Measurements from ENCODE around the gene CMSS1. TPM values are rescaled to one million over a fixed set of nuclear protein-coding genes. Genes with fewer than 3 reads are reported as not detected.

CMSS1 gene
- total and polyA plus RNA-seq, 4 experiments from 2014 or later = 18.3 to 29.4 (median 21.9) TPM

DNA sequence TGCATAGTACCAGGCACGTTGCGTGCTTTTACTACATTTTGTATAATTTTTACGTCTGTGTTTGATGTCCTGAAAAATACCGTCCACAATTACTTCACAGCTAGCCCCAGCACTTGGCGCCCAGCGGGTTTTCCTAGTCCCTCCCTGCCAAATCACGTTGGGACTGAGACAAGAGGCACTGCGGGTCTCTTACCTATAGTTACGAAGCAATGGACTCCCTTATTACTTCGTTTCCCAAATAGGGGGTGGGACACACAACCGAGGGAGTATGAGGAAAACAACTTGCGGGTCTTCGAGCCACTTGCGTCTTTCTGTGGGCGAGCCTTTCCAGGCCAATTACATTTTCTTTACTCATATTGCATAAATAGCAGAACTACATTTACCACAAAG is 620 bp upstream of the CMSS1 start:
- intact Hi-C loops (cut with micrococcal nuclease) = loop anchor here (1.0 to 5.0 kb wide), 8 partner anchors 60 to 1960 kb away; partner anchors contain the start of genes DCBLD2, LNP1, NXPE3 and PCNP
- peak overlapping the region; percentile 93 to 98 (median 96) for H3K4me3 Mint-ChIP-seq
- no peaks in the 10 kb centered on the region for H3K27me3 ChIP-seq (ENCODE audit: insufficient read depth, low read length)
- ChIA-PET POLR2A (ENCODE audit: partially characterized antibody) (interaction anchor here (1.0 to 1.5 kb wide), 3 partner anchors 8 to 444 kb away, joined by 4 to 10 read pairs (median 5); partner anchors contain the start of gene TBC1D23), CTCF (ENCODE audit: partially characterized antibody) (interaction anchor here (1.0 to 4.1 kb wide), 5 partner anchors 8 to 1777 kb away, joined by 4 to 22 read pairs (median 4); partner anchors contain the start of gene LNP1)
- peak overlapping the region; percentile 59 to 73 for H3K4me3 ChIP-seq (ENCODE audit: low read length in 2 of 2)
- no peaks in the 10 kb centered on the region for H3K27me3 Mint-ChIP-seq
- peaks cover 25 to 40% (median 34%) of the 10 kb centered on the region in 4 donors for H3K4me1 Mint-ChIP-seq
- H3K4me1 ChIP-seq (ENCODE audit: insufficient read depth, low read length) = peaks cover 20% of the 10 kb centered on the region
- peak overlapping the region; percentile 80 for H3K27ac ChIP-seq (ENCODE audit: low read depth, low read length)
- peaks cover 6 to 10% of the 10 kb centered on the region in 2 donors for H3K36me3 Mint-ChIP-seq
- peaks cover 0 to 4% (median 0%) of the 10 kb centered on the region in 8 donors for H3K9me3 Mint-ChIP-seq
- H3K27ac Mint-ChIP-seq = peak overlapping the region; percentile 99 to 100 (median 100)
- H3K36me3 ChIP-seq (ENCODE audit: insufficient read depth, low read length) = no peaks in the 10 kb centered on the region
- no peaks in the 10 kb centered on the region for H3K9me3 ChIP-seq (ENCODE audit: control insufficient read depth in 1 of 2, low read length in 2 of 2)
- no peak for DNase-seq

DNA sequence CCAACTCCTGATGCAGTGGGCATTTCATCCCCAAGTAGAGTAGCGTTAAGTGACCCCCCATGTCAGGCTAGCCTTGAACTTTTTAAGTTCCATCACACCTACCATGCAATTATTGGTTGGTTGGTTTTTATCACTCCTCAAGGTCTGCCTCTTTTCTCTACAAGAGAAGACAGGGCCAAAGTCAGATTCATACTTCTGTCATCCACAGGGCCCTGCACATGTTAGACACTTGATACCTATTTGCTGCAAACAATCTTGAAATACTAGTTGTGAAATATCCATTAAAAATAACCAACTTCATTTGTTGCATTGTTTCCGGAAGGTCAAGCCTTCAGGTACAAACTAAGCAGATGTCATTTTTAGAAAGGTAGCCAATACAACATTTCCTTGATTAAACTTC is 1.2 kb downstream of the CMSS1 start:
- peak overlapping the region in 6 of 7 donors; percentile 99 to 100 (median 100) for H3K27ac Mint-ChIP-seq
- Histone ChIP-seq H3K36me3 (ENCODE audit: insufficient read depth, low read length) (no peaks in the 10 kb centered on the region), H3K4me1 (ENCODE audit: insufficient read depth, low read length) (peaks cover 20% of the 10 kb centered on the region), H3K4me3 (ENCODE audit: low read length in 2 of 2) (no peak overlapping the region), H3K27me3 (ENCODE audit: insufficient read depth, low read length) (no peaks in the 10 kb centered on the region), H3K27ac (ENCODE audit: low read depth, low read length) (no peak overlapping the region), H3K9me3 (ENCODE audit: control insufficient read depth in 1 of 2, low read length in 2 of 2) (no peaks in the 10 kb centered on the region)
- DNase-seq = no peak
- ChIA-PET POLR2A (ENCODE audit: partially characterized antibody) (no interaction called here), CTCF (ENCODE audit: partially characterized antibody) (interaction anchor here (1.7 to 5.8 kb wide), 3 partner anchors 10 to 15 kb away, joined by 5 to 42 read pairs (median 22); no protein-coding TSS in a partner anchor)
- intact Hi-C loops (cut with micrococcal nuclease) = loop anchor here (5.0 kb wide), 3 partner anchors 58 to 1958 kb away; partner anchors contain the start of genes NXPE3 and TFG
- H3K9me3 Mint-ChIP-seq = peaks cover 0 to 4% (median 0%) of the 10 kb centered on the region in 8 donors
- H3K4me3 Mint-ChIP-seq = peak overlapping the region; percentile 93 to 98 (median 96)
- peaks cover 6 to 10% of the 10 kb centered on the region in 2 donors for H3K36me3 Mint-ChIP-seq
- no peaks in the 10 kb centered on the region for H3K27me3 Mint-ChIP-seq
- peaks cover 27 to 44% (median 36%) of the 10 kb centered on the region in 4 donors for H3K4me1 Mint-ChIP-seq

GRCh38 chr3:99823723-99824711 is 6.4 kb downstream of the CMSS1 start:
- intact Hi-C loops (cut with micrococcal nuclease) = no loop called here
- Mint-ChIP-seq H3K27ac (peak overlapping the region in 2 of 7 donors; percentile 26 to 75), H3K4me3 (peak overlapping the region in 1 of 8 donors; percentile 21), H3K4me1 (peaks cover 13 to 25% (median 17%) of the 10 kb centered on the region in 4 donors), H3K27me3 (no peaks in the 10 kb centered on the region), H3K36me3 (peaks cover 0 to 6% of the 10 kb centered on the region in 2 donors), H3K9me3 (no peaks in the 10 kb centered on the region)
- Histone ChIP-seq H3K4me1 (ENCODE audit: insufficient read depth, low read length) (peaks cover 4% of the 10 kb centered on the region), H3K27me3 (ENCODE audit: insufficient read depth, low read length) (no peaks in the 10 kb centered on the region), H3K36me3 (ENCODE audit: insufficient read depth, low read length) (no peaks in the 10 kb centered on the region), H3K4me3 (ENCODE audit: low read length in 2 of 2) (no peak overlapping the region), H3K27ac (ENCODE audit: low read depth, low read length) (no peak overlapping the region), H3K9me3 (ENCODE audit: control insufficient read depth in 1 of 2, low read length in 2 of 2) (no peaks in the 10 kb centered on the region)
- ChIA-PET CTCF (ENCODE audit: partially characterized antibody) (interaction anchor here (0.9 to 5.8 kb wide), 7 partner anchors 8 to 430 kb away, joined by 3 to 42 read pairs (median 4); no protein-coding TSS in a partner anchor), POLR2A (ENCODE audit: partially characterized antibody) (no interaction called here)
- DNase-seq = no peak

- Histone ChIP-seq H3K36me3 (ENCODE audit: insufficient read depth, low read length) (no peaks in the 10 kb centered on the region), H3K4me3 (ENCODE audit: low read length in 2 of 2) (no peak overlapping the region), H3K27ac (ENCODE audit: low read depth, low read length) (no peak overlapping the region), H3K9me3 (ENCODE audit: control insufficient read depth in 1 of 2, low read length in 2 of 2) (no peaks in the 10 kb centered on the region), H3K27me3 (ENCODE audit: insufficient read depth, low read length) (no peaks in the 10 kb centered on the region), H3K4me1 (ENCODE audit: insufficient read depth, low read length) (no peaks in the 10 kb centered on the region)
- peak overlapping the region in 1 of 7 donors; percentile 38 for H3K27ac Mint-ChIP-seq
- H3K27me3 Mint-ChIP-seq = no peaks in the 10 kb centered on the region
- no peak for DNase-seq
- H3K4me1 Mint-ChIP-seq = peaks cover 9 to 21% (median 12%) of the 10 kb centered on the region in 4 donors
- no peak overlapping the region for H3K4me3 Mint-ChIP-seq
- ChIA-PET POLR2A (ENCODE audit: partially characterized antibody) (no interaction called here), CTCF (ENCODE audit: partially characterized antibody) (interaction anchor here (1.2 kb wide), 1 partner anchor 19 kb away, joined by 5 read pairs; no protein-coding TSS in a partner anchor)
- peaks cover 0 to 6% of the 10 kb centered on the region in 2 donors for H3K36me3 Mint-ChIP-seq
- intact Hi-C loops (cut with micrococcal nuclease) = no loop called here
- H3K9me3 Mint-ChIP-seq = no peaks in the 10 kb centered on the region
Measured at GRCh38 chr3:99825004-99825640, 7.5 kb downstream of the CMSS1 start.

DNA sequence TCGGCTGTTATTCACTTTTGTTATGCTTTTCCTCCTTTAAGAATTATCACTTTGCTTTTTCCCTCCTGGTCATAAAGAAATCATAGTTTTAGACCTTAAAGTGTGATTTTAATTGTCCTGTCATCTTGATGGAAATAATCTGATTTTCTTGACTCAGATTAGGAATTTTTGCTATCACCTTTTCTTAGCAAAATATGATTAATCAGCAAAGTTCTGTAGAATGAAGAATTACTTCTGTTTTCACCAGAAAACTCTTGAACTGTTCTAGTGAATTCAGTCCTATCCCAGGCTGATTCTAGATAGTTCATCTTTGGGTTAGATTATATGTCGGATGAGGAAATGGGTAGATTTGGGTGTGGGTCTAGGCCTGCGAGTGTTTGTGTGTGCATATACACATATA is 12.2 kb downstream of the CMSS1 start:
- peaks cover 0 to 4% (median 2%) of the 10 kb centered on the region in 4 donors for H3K4me1 Mint-ChIP-seq
- H3K4me1 ChIP-seq (ENCODE audit: insufficient read depth, low read length) = no peaks in the 10 kb centered on the region
- no peaks in the 10 kb centered on the region for H3K36me3 ChIP-seq (ENCODE audit: insufficient read depth, low read length)
- no peaks in the 10 kb centered on the region for H3K27me3 Mint-ChIP-seq
- H3K9me3 ChIP-seq (ENCODE audit: control insufficient read depth in 1 of 2, low read length in 2 of 2) = no peaks in the 10 kb centered on the region
- CTCF ChIA-PET (ENCODE audit: partially characterized antibody) = interaction anchor here (0.8 to 2.7 kb wide), 5 partner anchors 12 to 760 kb away, joined by 3 to 16 read pairs (median 9); partner anchors contain the start of gene CMSS1
- H3K4me3 Mint-ChIP-seq = no peak overlapping the region
- intact Hi-C loops (cut with micrococcal nuclease) = no loop called here
- DNase-seq = no peak
- H3K4me3 ChIP-seq (ENCODE audit: low read length in 2 of 2) = no peak overlapping the region
- no peaks in the 10 kb centered on the region for H3K27me3 ChIP-seq (ENCODE audit: insufficient read depth, low read length)
- H3K9me3 Mint-ChIP-seq = no peaks in the 10 kb centered on the region
- H3K36me3 Mint-ChIP-seq = no peaks in the 10 kb centered on the region
- H3K27ac Mint-ChIP-seq = peak overlapping the region in 1 of 7 donors; percentile 9
- H3K27ac ChIP-seq (ENCODE audit: low read depth, low read length) = no peak overlapping the region
- POLR2A ChIA-PET (ENCODE audit: partially characterized antibody) = no interaction called here

- H3K4me3 Mint-ChIP-seq = no peak overlapping the region
- CTCF ChIA-PET (ENCODE audit: partially characterized antibody) = interaction anchor here (0.8 to 4.3 kb wide), 10 partner anchors 7 to 758 kb away, joined by 3 to 50 read pairs (median 5); partner anchors contain the start of gene CMSS1
- Histone ChIP-seq H3K4me3 (ENCODE audit: low read length in 2 of 2) (no peak overlapping the region), H3K4me1 (ENCODE audit: insufficient read depth, low read length) (no peaks in the 10 kb centered on the region), H3K27me3 (ENCODE audit: insufficient read depth, low read length) (no peaks in the 10 kb centered on the region), H3K27ac (ENCODE audit: low read depth, low read length) (no peak overlapping the region), H3K9me3 (ENCODE audit: control insufficient read depth in 1 of 2, low read length in 2 of 2) (no peaks in the 10 kb centered on the region), H3K36me3 (ENCODE audit: insufficient read depth, low read length) (no peaks in the 10 kb centered on the region)
- H3K4me1 Mint-ChIP-seq = peaks cover 0 to 2% (median under 1%) of the 10 kb centered on the region in 4 donors
- DNase-seq = no peak
- H3K27ac Mint-ChIP-seq = no peak overlapping the region
- no peaks in the 10 kb centered on the region for H3K9me3 Mint-ChIP-seq
- intact Hi-C loops (cut with micrococcal nuclease) = loop anchor here (2.0 kb wide), 1 partner anchor 235 kb away; no protein-coding TSS in a partner anchor
- H3K27me3 Mint-ChIP-seq = no peaks in the 10 kb centered on the region
- H3K36me3 Mint-ChIP-seq = no peaks in the 10 kb centered on the region
- POLR2A ChIA-PET (ENCODE audit: partially characterized antibody) = no interaction called here
Measured at GRCh38 chr3:99833617-99834205, 16.0 kb downstream of the CMSS1 start.

Measured in CD4-positive, alpha-beta memory T cell (primary cell).